GM12875 (cell line): ENCODE results near the gene GZF1.

Experiments
- H3K4me3 ChIP-seq: one replicate; pipeline ENCODE4 v1.5.1; 2011; ENCODE audit warnings: low read depth, low read length, control low read depth
- TF ChIP-seq, protein P1 (sequence below): IDR thresholded peaks from 2 replicates; pipeline ENCODE4 v1.5.1; 2011; ENCODE audit warnings: low read depth, mild to moderate bottlenecking, control low read depth, inconsistent platforms, low read length, moderate library complexity, borderline replicate concordance; ENCODE audit not compliant: insufficient read depth

Gene GZF1

DNA sequence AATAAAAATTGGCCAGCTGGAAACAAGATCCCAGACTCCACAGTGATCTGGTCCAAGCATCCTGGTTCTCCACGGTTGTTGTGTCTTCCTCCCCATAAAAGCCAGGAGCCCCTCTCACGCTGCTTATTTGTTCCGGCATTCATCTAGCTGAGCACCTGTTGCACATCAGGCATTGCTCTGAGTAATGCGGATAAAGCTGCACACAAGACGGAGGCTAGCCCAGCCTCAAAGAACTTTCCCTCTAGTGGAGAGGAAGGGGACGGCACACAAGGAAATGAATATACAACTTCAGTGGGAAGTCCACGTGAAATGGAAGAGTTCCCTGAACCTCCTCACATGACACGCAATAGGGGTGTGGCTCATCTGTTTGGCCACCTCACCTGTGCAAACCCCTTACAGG, 41.7 kb upstream of the GZF1 start:
- no peak overlapping the region for H3K4me3 ChIP-seq
- TF ChIP-seq, protein P1, sequence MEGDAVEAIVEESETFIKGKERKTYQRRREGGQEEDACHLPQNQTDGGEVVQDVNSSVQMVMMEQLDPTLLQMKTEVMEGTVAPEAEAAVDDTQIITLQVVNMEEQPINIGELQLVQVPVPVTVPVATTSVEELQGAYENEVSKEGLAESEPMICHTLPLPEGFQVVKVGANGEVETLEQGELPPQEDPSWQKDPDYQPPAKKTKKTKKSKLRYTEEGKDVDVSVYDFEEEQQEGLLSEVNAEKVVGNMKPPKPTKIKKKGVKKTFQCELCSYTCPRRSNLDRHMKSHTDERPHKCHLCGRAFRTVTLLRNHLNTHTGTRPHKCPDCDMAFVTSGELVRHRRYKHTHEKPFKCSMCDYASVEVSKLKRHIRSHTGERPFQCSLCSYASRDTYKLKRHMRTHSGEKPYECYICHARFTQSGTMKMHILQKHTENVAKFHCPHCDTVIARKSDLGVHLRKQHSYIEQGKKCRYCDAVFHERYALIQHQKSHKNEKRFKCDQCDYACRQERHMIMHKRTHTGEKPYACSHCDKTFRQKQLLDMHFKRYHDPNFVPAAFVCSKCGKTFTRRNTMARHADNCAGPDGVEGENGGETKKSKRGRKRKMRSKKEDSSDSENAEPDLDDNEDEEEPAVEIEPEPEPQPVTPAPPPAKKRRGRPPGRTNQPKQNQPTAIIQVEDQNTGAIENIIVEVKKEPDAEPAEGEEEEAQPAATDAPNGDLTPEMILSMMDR, result no peak; the same call in 1 of the 2 replicates

- TF ChIP-seq, protein P1, result no peak
These were observed 36.9 kb upstream of the GZF1 start for GRCh38 chr20:23325107-23325506.

DNA sequence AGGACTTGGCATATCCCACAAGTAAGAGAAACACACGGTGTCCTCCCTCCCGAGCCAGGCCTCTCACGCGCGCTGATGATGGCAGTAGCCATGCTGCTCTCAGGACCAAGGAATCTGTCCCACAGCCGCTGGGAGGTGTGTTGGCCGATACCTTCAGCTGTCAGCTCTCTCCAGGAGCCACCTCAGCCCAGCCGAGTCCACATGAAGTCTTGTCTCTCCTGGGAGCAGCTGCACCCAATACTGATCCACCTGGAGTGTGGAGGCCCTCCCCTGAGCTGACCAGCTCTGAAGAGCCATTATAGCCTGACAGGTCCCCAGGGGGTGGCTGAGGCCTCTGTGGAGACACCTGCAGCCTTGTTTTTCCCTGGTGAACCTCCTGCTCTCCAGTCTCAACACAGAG, 35.2 kb upstream of the GZF1 start:
- TF ChIP-seq, protein P1, result no peak
- no peak overlapping the region for H3K4me3 ChIP-seq

More at GRCh38 chr20:23325107-23325506, 36.9 kb upstream of the GZF1 start:
- H3K4me3 ChIP-seq, result no peak overlapping the region

DNA sequence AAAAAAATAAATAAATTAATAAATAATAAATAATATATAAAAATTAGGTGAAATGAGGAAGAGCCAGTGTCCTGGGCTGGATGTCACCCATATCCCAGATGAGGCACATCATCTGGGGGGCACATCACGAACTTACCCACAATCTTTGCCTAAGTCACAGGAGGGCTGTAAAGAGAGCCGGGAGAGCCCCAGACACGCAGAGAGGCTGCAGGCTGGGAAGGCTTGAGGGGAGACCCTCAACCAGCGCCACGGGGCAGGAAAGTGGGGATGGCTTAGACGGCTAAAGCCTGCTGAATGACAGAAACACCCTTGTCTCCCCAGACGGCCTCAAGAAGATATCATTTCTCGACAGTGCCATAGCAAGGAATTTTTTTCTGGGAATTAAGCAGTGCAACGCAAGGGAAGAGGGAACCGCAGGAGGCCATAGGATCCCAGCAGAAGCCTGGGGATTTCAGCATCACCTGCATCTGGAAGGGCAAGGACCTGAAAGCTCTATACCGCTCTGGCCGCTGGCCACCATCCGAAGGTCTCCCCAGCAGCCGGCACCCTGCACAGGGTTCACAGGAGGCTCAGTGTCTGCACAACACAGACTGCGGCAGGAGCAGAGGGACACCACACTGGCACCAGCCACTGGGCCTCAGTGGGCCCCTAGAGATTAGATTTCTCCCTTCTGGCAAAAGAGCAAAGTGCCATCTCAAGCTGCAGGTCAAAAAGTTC, 34.2 kb upstream of the GZF1 start:
- TF ChIP-seq, protein P1, result no peak
- H3K4me3 ChIP-seq, result no peak overlapping the region

GRCh38 chr20:23331450-23332350, 30.3 kb upstream of the GZF1 start:
- H3K4me3 ChIP-seq, result no peak overlapping the region
- TF ChIP-seq, protein P1, result no peak

DNA sequence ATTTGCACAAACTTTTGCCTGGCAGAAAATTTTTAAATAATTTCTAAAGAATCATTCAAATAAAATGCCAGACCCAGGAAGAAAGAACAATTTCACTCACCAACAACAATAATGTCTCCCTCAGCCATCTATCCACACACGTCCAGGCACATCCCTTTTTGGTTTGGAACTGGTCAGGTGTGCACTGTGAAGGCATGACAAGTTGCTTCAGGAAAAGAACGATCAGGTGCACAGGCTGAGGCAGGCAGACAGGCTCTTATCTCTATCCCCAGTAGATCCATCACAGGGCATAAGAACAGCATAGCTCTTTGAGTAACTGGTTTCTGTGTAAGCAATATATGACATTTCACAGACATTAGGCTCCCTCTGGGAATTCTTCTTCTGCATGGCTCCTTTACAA, 29.5 kb upstream of the GZF1 start:
- TF ChIP-seq, protein P1, result no peak
- H3K4me3 ChIP-seq, result no peak overlapping the region
